ENCODE data around the gene CCR7. TPM values are rescaled to one million over a fixed set of nuclear protein-coding genes. Genes with fewer than 3 reads are reported as not detected.

CCR7 gene
- polyA plus RNA-seq, 1 of the 3 experiments (the other 2 are of a cell fraction): not detected

DNA sequence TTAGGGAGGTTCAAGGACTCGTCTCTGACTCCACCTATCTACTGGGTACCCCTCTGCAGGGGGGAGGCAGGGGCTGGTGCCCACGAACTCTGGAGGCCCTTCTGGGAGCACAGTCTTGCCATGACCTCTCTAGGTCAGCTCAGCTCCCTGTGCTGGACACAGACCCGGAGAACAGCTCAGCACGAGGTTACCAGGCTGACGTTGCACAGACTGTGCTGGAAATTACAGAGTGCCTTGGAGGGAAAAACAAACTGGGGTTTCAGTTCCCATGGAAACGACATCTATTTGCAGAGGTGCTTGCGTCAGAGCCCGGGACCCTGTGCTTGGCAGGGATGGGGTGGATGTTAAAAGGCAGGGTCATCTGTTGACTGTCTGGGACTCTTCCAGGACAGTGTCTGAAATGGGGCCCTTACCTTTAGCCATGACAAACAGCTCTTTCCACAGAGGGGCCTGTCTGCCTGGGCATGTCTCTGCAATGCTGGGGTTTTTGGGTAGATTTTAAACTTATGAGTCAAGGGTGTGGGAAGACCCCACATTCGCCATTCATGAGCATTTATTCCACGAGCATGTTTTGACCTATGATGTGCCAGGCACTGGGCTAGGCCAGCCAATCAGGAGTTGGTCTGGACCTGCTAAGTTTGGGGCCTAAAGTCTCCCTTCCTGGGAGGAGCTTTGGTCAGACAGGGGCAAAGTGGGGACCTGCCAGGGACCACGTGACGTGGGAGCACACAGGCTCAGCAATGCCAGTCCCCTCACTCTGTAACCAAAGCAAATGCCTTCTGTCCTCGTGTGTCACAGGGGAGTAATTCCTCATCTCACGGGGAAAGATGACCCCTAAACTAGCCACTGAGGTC is 22.5 kb downstream of the CCR7 start (continued):
- TF ChIP-seq, protein P1, sequence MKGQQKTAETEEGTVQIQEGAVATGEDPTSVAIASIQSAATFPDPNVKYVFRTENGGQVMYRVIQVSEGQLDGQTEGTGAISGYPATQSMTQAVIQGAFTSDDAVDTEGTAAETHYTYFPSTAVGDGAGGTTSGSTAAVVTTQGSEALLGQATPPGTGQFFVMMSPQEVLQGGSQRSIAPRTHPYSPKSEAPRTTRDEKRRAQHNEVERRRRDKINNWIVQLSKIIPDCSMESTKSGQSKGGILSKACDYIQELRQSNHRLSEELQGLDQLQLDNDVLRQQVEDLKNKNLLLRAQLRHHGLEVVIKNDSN (IDR thresholded peaks at IDR 0.05; ENCODE audit: borderline replicate concordance, low read depth): no peak
- TF ChIP-seq YY1 (IDR thresholded peaks at IDR 0.05; ENCODE audit: low read depth) (no peak), ELF1 (IDR thresholded peaks at IDR 0.05) (no peak), RCOR1 (IDR thresholded peaks at IDR 0.05; ENCODE audit: low read length) (peak; percentile 8; the same call in 1 of the 2 replicates), NFIC (IDR thresholded peaks at IDR 0.05; ENCODE audit: borderline replicate concordance) (no peak), JUND (IDR thresholded peaks at IDR 0.05) (no peak), FOXJ3 (CRISPR knock-in tag; IDR thresholded peaks at IDR 0.05) (peak; percentile 70; the same call in 1 of the 2 replicates)

DNA sequence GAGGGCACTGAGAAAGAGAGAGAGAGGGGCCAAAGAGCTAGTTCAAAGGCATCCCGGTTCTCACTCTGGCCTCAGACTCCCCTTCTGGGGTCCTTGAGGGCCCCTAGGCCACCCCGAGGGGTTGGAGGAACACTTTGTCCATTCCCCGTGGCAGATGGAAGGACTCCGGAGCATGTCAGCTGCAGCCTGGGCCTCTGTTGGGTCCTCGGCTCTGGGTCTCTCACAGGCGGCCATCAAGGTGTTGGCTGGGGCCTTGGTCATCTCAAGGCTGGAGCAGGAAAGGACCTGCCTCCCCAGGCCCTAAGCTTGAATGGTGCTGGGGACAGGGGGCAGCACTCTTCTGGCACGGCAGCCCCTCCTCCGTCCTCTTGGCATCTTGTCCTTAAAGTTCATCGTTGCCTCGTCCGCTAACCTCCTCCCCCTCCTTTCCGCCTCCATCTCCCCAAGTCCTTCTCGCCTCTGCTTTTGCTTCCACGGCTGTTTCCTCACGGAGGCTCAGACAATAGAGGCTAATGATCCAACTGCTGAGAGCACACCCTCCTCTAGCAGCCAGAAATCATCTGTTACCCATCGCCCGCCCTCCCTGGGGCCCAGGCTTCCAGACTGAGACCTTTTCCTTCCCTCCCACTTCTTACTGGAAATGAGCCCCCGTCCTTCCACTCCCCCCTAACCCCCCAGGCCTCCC is 23.3 kb downstream of the CCR7 start:
- 0 out of 2 replicates have a peak overlapping the region, but pooled peaks have one; percentile 43 for H2AFZ ChIP-seq (ENCODE audit: low read depth)
- no peaks in the 10 kb centered on the region for H3K36me3 ChIP-seq (replicated peaks in 1 of 2; ENCODE audit: control insufficient read depth in 1 of 2, insufficient read depth in 2 of 2, low read length in 1 of 2)
- no peaks in the 10 kb centered on the region for H3K27me3 ChIP-seq (ENCODE audit: insufficient read depth)
- WGBS (ENCODE audit: low lambda C conversion rate): 78% methylated on average over 16 of the region's 18 CpGs
- H3F3A ChIP-seq (replicated peaks; ENCODE audit: insufficient read depth): peaks cover 4% of the 10 kb centered on the region
- no peaks in the 10 kb centered on the region for H3K9me2 ChIP-seq
- H3K9ac ChIP-seq: no peak overlapping the region
- peaks cover 9 to 72% of the 10 kb centered on the region in 2 experiments; a peak in 3 of 4 replicates for H3K4me1 ChIP-seq (ENCODE audit: control insufficient read depth in 1 of 2, insufficient read depth in 2 of 2, low read depth in 1 of 2, low read length in 1 of 2)
- H4K20me1 ChIP-seq (ENCODE audit: insufficient read depth): no peaks in the 10 kb centered on the region
- TF ChIP-seq TAF1 (IDR thresholded peaks at IDR 0.05; ENCODE audit: borderline replicate concordance, low read depth, low read length) (no peak), NRF1 (IDR thresholded peaks at IDR 0.05; ENCODE audit: low read depth, low read length) (no peak), EZH2phosphoT487 (IDR thresholded peaks at IDR 0.05; ENCODE audit: borderline replicate concordance, low read depth) (no peak), CTCF (IDR thresholded peaks at IDR 0.05) (no peak), RFX5 (IDR thresholded peaks at IDR 0.05; ENCODE audit: low read length) (no peak)
- TF ChIP-seq, protein P2, sequence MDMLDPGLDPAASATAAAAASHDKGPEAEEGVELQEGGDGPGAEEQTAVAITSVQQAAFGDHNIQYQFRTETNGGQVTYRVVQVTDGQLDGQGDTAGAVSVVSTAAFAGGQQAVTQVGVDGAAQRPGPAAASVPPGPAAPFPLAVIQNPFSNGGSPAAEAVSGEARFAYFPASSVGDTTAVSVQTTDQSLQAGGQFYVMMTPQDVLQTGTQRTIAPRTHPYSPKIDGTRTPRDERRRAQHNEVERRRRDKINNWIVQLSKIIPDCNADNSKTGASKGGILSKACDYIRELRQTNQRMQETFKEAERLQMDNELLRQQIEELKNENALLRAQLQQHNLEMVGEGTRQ (IDR thresholded peaks at IDR 0.05; ENCODE audit: borderline replicate concordance, low read depth, low read length): no peak
- no peak for DNase-seq
- H3K79me2 ChIP-seq (ENCODE audit: insufficient read depth): no peaks in the 10 kb centered on the region
- no peak overlapping the region for H3K4me3 ChIP-seq (ENCODE audit: low read depth in 2 of 2, low read length in 1 of 2)
- no peaks in the 10 kb centered on the region for H3K9me3 ChIP-seq
- POLR2A ChIA-PET: interaction anchor here (0.8 to 2.9 kb wide), 10 partner anchors 8 to 429 kb away, joined by 3 to 12 read pairs (median 4); partner anchors contain the start of genes RARA and TOP2A
- CTCF ChIA-PET: interaction anchor here (0.9 to 16.8 kb wide), 8 partner anchors 9 to 183 kb away, joined by 3 to 381 read pairs (median 9); partner anchors contain the start of genes CCR7 and GJD3
- H3K27ac ChIP-seq (ENCODE audit: low read depth in 2 of 2, low read length in 1 of 2): peak overlapping the region; percentile 63 to 96; a peak in 3 of 4 replicates
- no peak overlapping the region for H3K4me2 ChIP-seq

Measured in SK-N-SH (cell line).